Measurements from ENCODE around the gene CRKL.
"Not testable (repeated sequence)": the region's sequence is repeated elsewhere in the genome, so short reads cannot be mapped to it uniquely, and the experiment has no call there.

The CRKL gene

GRCh38 chr22:20935780-20936539 lies 18.8 kb downstream of the CRKL start:
- DNase-seq: not testable (repeated sequence)

GRCh38 chr22:20937031-20937793 lies 20.0 kb downstream of the CRKL start:
- no peak for DNase-seq

GRCh38 chr22:20937794-20938671 lies 20.8 kb downstream of the CRKL start:
- DNase-seq: no peak

- DNase-seq: not testable (repeated sequence)
These were observed 22.4 kb downstream of the CRKL start for GRCh38 chr22:20939457-20940185.

GRCh38 chr22:20940186-20940651 lies 23.0 kb downstream of the CRKL start:
- no peak for DNase-seq

- DNase-seq: no peak
These were observed 23.7 kb downstream of the CRKL start for GRCh38 chr22:20940904-20941385.

GRCh38 chr22:20942203-20942902 lies 25.1 kb downstream of the CRKL start:
- not testable (repeated sequence) for DNase-seq

GRCh38 chr22:20943104-20943933 lies 26.1 kb downstream of the CRKL start:
- DNase-seq: no peak

GRCh38 chr22:20944042-20944441 lies 26.8 kb downstream of the CRKL start:
- DNase-seq: no peak

GRCh38 chr22:20945578-20945934 lies 28.3 kb downstream of the CRKL start:
- no peak for DNase-seq

- DNase-seq: no peak
These were observed 29.1 kb downstream of the CRKL start for GRCh38 chr22:20946080-20946986.

GRCh38 chr22:20946991-20947390 lies 29.8 kb downstream of the CRKL start:
- DNase-seq: no peak

- DNase-seq: no peak
These were observed 31.2 kb downstream of the CRKL start for GRCh38 chr22:20948450-20948849.

- DNase-seq: no peak
These were observed 31.8 kb downstream of the CRKL start for GRCh38 chr22:20948989-20949388.

- DNase-seq: no peak
These were observed 32.5 kb downstream of the CRKL start for GRCh38 chr22:20949698-20950183.

- no peak for DNase-seq
These were observed 34.1 kb downstream of the CRKL start for GRCh38 chr22:20951151-20951931.

- no peak for DNase-seq
These were observed 34.7 kb downstream of the CRKL start for GRCh38 chr22:20951932-20952380.

- no peak for DNase-seq
These were observed 35.5 kb downstream of the CRKL start for GRCh38 chr22:20952544-20953341.
